ENCODE measurements around the gene TRIM33.

DNA sequence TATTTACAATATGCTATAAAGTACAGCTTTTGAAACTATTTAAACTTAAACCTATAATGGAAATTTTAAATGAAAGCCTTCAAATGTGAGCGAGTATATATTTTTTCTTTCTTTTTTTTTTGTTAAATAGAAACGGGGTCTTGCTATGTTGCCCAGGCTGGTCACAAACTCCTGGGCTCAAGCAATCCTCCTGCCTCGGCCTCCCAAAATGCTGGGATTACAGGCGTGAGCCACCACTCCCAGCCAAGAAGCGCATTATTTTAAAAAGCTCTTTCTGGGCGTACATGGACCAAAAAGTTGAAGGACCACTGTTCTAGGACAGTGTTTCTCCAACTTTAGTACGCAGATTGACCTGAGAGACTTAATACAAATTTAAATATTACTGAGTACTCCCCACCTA is 87.5 kb downstream of the TRIM33 start:
- TF ChIP-seq EZH2 (IDR thresholded peaks at IDR 0.05; ENCODE audit: insufficient read depth, low read length), result no peak
- TF ChIP-seq, protein P1, sequence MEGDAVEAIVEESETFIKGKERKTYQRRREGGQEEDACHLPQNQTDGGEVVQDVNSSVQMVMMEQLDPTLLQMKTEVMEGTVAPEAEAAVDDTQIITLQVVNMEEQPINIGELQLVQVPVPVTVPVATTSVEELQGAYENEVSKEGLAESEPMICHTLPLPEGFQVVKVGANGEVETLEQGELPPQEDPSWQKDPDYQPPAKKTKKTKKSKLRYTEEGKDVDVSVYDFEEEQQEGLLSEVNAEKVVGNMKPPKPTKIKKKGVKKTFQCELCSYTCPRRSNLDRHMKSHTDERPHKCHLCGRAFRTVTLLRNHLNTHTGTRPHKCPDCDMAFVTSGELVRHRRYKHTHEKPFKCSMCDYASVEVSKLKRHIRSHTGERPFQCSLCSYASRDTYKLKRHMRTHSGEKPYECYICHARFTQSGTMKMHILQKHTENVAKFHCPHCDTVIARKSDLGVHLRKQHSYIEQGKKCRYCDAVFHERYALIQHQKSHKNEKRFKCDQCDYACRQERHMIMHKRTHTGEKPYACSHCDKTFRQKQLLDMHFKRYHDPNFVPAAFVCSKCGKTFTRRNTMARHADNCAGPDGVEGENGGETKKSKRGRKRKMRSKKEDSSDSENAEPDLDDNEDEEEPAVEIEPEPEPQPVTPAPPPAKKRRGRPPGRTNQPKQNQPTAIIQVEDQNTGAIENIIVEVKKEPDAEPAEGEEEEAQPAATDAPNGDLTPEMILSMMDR (IDR thresholded peaks at IDR 0.05; ENCODE audit: insufficient read depth, low read depth, low read length), result no peak
